RWPE2 (cell line): ENCODE results near the gene SLC4A1.

Source experiments
- ATAC-seq: fragments of 200-7000 bp; cut with Tn5 transposase; 3 replicates; pipeline ENCODE4 v1.9.1; 2021; ENCODE audit warnings: low read depth
- DNase-seq: peaks from one replicate; pipeline ENCODE4 v3.0.0-alpha.2; 2020; ENCODE audit warnings: low spot score
- H3K27ac ChIP-seq: fragments of 450-650 bp; 2 replicates; pipeline ENCODE4 v1.5.1; 2017; ENCODE audit warnings: mild to moderate bottlenecking; ENCODE audit not compliant: poor library complexity, severe bottlenecking
- H3K27me3 ChIP-seq: fragments of 250-450 bp; sonication (Bioruptor Pico); 2 replicates; pipeline ENCODE4 v1.5.1; 2021; ENCODE audit warnings: mild to moderate bottlenecking, moderate library complexity; ENCODE audit not compliant: insufficient read depth, poor library complexity, severe bottlenecking
- H3K36me3 ChIP-seq: fragments of 250-450 bp; sonication (Bioruptor Pico); 2 replicates; pipeline ENCODE4 v1.5.1; 2020; ENCODE audit warnings: low read depth, mild to moderate bottlenecking, moderate library complexity
- H3K4me1 ChIP-seq: fragments of 250-450 bp; sonication (Bioruptor Pico); 2 replicates; pipeline ENCODE4 v1.5.1; 2021; ENCODE audit warnings: mild to moderate bottlenecking, moderate library complexity; ENCODE audit not compliant: insufficient read depth, poor library complexity, severe bottlenecking
- H3K4me3 ChIP-seq: fragments of 250-450 bp; sonication (Bioruptor Pico); 2 replicates; pipeline ENCODE4 v1.5.1; 2021; ENCODE audit warnings: mild to moderate bottlenecking, moderate library complexity; ENCODE audit not compliant: severe bottlenecking
- H3K9me3 ChIP-seq: fragments of 250-450 bp; sonication (Bioruptor Pico); 2 replicates; pipeline ENCODE4 v1.5.1; 2021; ENCODE audit warnings: mild to moderate bottlenecking, moderate library complexity; ENCODE audit not compliant: severe bottlenecking
- CTCF ChIP-seq: fragments of 450-650 bp; IDR thresholded peaks from one replicate; pipeline ENCODE4 v1.5.1; 2017; ENCODE audit warnings: mild to moderate bottlenecking, moderate library complexity; ENCODE audit not compliant: poor library complexity, severe bottlenecking

The SLC4A1 gene

GRCh38 chr17:44216694-44217093 lies 51.2 kb downstream of the SLC4A1 start:
- DNase-seq (no peak), ATAC-seq (no peak)
- no peak overlapping the region for H3K27ac ChIP-seq
- no peaks in the 10 kb centered on the region for H3K27me3 ChIP-seq
- no peak overlapping the region for H3K4me3 ChIP-seq
- H3K4me1 ChIP-seq: no peaks in the 10 kb centered on the region
- no peak for TF ChIP-seq CTCF
- H3K36me3 ChIP-seq: peaks cover 32% of the 10 kb centered on the region
- H3K9me3 ChIP-seq: no peaks in the 10 kb centered on the region

GRCh38 chr17:44216173-44216572 lies 51.8 kb downstream of the SLC4A1 start:
- no peak for TF ChIP-seq CTCF
- Histone ChIP-seq H3K4me3 (no peak overlapping the region), H3K27ac (no peak overlapping the region), H3K27me3 (no peaks in the 10 kb centered on the region), H3K36me3 (peaks cover 38% of the 10 kb centered on the region), H3K9me3 (no peaks in the 10 kb centered on the region), H3K4me1 (no peaks in the 10 kb centered on the region)
- ATAC-seq (no peak), DNase-seq (no peak)

- Histone ChIP-seq H3K4me1 (peaks cover 3% of the 10 kb centered on the region), H3K27ac (no peak overlapping the region), H3K36me3 (peaks cover 48% of the 10 kb centered on the region), H3K27me3 (no peaks in the 10 kb centered on the region), H3K9me3 (no peaks in the 10 kb centered on the region), H3K4me3 (no peak overlapping the region)
- TF ChIP-seq CTCF: no peak
- ATAC-seq (no peak), DNase-seq (no peak)
Observed at GRCh38 chr17:44214896-44215295, 53.0 kb downstream of the SLC4A1 start.

- peaks cover 55% of the 10 kb centered on the region for H3K36me3 ChIP-seq
Observed at GRCh38 chr17:44214230-44214494, 53.8 kb downstream of the SLC4A1 start.

More at GRCh38 chr17:44214230-44214494, 53.8 kb downstream of the SLC4A1 start:
- Histone ChIP-seq H3K4me3 (no peak overlapping the region), H3K4me1 (peaks cover 11% of the 10 kb centered on the region), H3K27me3 (no peaks in the 10 kb centered on the region), H3K27ac (no peak overlapping the region), H3K9me3 (no peaks in the 10 kb centered on the region)
- DNase-seq: no peak
- no peak for ATAC-seq
- no peak for TF ChIP-seq CTCF
